GM19328 (cell line): ENCODE data around the gene RTL5.
"Not testable (repeated sequence)": the region's sequence is repeated elsewhere in the genome, so short reads cannot be mapped to it uniquely, and the experiment has no call there.

Experiments used
- ATAC-seq: cut with Tn5 transposase; IDR thresholded peaks from one replicate; pipeline ENCODE4 v1.9.1; 2021; ENCODE audit warnings: mild to moderate bottlenecking, moderate library complexity; ENCODE audit not compliant: unreplicated experiment

Gene RTL5

DNA sequence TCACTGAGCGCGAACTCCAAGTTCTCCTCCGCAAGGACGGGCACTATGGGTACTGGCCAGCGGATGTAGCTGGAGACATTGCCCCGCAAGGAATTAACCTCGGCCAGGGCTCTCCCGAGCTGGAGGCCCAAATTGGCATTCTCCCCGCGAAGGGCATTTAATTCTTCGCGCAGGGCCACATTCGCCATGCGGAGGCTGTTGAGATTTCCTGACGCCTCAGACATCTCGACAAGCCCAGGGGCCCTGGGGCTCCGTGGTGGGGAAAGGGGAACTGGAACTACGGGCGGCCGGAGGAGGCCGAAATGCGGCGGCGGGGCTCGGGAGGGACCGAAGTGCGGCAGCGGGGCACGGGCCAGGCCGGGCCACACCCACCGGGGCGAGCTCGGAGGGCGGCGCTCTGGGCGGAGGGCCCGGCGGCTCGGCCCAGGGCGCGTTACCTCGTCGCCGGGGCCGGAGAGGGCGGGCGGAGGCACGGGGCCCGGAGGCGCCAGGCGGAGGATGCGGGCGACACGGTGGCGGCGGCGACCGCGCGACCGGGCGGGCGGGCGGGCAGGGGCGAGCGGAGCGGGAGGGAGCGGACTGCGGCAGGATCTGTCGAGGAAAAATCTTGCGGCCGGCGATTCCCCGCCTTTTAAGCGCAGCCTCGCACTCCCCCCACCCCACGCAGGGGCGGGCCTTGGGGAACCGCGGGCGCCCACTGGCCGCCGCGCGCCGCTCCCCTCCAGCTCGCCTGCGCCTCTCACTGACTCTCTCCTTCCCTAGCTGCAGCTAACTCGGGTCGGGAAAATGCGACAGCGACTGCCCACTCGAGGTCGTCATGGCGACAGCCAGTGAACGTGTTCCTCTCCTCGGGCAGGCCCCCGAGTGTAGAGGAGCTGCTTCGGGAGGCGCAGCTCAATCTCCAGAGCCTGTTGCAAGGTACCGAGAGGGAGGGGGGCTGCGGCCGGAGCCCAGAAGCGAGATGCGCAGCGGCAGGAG is at the start of gene RTL5:
Gene RTL5, minus strand, starts transcription at position 599 of the 978 bp plus-strand sequence.
- ATAC-seq, result peak; percentile 55

DNA sequence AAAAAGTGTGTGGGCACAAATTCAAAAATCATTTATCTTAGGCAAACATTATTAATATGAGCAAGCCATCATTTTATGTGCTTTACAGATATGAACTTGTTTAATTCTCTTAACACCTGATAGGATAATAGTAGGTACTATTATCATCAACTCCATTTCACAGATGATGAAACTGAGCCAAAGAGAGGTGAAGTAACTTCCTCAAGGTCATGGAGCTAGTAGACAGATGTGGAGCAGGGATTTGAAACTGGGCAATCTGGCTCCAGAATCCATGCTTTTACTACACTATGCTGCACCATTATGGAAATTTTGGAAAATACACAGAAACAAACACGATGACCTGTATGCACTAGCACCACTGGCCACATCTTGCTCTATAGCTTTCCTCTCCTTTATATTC is 48.8 kb upstream of the RTL5 start:
- ATAC-seq, result no peak

DNA sequence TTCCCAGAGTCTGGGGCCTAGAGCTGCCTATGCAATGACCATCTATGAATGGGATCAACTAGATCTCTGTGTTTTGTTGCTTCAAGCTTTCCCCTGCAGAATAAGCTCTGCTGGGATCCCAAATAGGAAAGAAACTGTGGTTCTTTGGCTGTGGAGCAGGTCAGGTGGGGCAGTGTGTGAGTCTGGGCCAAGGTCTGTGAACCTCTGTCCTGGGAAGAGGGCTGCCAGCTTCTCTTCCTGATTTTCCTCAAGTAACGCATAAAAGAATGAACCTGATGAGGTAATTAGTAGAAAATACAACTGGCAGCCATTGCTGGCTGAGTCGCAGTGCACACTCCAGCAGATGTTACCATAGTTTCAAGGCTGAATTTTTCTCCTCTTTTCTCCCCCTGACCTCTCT is 45.3 kb upstream of the RTL5 start:
- no peak for ATAC-seq

DNA sequence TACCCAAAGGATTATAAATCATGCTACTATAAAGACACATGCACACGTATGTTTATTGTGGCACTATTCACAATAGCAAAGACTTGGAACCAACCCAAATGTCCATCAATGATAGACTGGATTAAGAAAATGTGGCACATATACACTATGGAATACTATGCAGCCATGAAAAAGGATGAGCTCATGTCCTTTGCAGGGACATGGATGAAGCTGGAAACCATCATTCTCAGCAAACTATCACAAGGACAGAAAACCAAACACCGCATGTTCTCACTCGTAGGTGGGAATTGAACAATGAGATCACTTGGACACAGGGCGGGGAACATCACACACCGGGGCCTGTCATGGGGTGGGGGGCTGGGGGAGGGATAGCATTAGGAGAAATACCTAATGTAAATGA is 44.6 kb upstream of the RTL5 start:
- not testable (repeated sequence) for ATAC-seq

DNA sequence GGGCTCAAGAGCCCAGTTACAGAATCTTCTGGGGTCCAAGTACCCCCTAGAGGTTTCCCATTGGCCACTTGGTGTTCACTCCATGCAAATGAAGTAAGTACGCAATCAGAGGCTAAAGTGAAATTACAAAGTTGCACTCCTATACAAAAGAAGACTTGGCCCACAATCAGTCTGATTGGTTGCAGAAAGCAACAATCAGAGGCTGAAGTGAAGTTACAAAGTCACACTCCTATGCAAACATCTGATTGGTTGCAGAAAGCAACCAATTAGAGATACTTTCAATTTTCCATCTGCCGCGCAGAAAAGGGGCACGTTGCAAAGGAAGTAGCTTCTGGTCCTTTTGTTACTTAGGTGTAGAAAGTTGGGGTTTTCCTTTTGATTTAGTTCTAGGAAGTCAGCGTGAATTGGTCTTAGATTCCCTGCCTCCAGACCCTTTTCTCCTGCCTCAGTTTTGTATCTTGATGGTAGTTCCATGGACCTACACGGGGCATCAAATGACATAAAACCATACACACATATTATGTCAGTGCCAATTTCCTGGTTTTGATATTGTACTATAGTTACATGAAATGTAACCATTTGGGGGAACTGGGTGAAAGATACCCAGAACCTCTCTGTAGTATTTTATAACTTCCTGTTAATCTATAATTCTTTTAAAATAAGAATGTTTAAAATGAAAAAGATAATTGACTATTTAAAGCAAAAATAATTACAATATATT is 37.5 kb upstream of the RTL5 start:
- no peak for ATAC-seq

DNA sequence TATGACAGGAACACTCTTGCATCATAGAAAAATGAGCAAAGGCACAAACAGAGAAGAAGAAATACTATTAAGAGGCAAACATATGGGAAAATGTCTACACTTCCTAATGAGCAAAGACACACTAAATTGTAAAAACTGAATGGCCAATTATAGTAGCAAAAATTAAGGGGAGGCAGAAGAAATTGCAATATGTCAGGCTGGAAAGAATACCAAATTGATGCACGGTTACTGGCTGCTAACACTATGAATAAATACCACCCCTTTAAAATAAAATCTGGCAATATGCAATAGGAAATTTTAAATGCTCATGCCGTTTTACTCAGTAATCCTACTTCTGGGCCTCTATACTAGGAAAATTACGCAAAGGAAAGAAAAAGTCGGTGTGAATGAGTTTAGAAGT is 33.8 kb upstream of the RTL5 start:
- no peak for ATAC-seq

DNA sequence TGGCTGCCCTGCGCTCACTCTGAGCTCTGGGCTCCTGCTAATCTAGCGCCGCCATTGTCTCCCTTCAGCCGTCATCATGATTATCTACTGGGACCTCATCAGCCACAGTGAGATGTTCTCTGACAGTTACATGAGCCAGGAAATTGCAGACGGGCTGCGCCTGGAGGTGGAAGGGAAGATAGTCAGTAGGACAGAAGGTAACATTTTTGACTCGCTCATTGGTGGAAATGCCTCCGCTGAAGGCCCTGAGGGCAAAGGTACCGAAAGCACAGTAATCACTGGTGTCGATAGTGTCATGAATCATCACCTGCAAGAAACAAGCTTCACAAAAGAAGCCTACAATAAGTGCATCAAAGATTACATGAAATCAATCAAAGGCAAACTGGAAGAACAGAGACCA is 28.1 kb upstream of the RTL5 start:
- ATAC-seq, result no peak

DNA sequence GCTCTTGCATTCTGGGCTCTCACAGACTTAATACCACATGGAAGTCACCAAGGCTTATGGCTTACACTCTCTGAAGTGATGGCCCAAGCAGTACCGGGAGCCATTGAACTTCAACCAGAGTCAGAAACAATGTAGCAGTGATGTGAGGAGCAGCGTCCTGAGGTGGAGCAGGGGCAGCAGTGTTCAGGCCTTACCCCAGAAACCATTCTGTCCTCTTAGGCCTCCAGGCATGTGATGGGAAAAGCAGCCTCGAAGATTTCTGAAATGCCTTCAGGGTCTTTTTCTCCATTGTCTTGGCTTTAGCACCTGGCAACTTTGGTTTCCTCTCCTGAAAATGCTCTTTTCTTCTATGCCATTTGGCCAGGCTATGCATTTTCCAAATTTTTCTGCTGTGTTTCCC is 27.1 kb upstream of the RTL5 start:
- ATAC-seq, result no peak

DNA sequence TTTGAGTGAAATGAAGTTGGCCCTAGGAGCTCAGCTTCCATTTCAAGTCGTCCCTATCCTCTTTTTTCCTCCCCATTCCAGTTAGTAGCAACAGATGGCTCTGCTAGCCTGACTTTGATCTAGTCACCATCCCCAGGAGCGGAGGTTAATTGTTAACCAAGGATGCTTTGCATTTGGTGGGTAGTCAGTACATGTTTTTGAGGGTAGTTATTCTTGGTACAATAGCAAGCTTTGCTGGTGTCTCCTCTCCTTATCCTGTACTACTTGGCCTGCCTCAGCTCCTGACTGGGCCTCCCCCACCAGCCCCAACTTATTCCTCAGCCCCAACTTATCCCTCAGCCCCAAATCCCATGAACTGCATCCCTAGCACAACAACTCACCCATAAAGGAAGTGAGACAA is 14.8 kb upstream of the RTL5 start:
- ATAC-seq, result no peak

DNA sequence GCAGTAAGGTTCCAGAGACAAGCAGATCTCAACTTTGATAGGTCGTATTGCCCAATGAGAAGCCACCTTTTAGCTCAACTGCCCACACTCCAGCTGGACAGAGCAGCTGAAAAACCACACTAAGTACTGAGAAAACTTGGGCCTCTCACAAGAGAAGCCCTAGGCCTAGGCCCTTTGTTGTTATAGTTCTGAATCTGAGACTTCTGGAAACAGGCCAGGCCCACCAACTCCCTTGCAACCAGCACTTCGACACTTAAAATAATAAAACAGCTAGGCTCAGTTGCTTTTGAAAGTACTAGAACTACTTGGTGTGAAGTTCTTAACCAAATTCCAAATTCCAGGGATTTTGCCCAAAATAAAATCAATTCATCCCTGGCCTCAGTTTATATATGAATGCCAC is 13.5 kb upstream of the RTL5 start:
- no peak for ATAC-seq

DNA sequence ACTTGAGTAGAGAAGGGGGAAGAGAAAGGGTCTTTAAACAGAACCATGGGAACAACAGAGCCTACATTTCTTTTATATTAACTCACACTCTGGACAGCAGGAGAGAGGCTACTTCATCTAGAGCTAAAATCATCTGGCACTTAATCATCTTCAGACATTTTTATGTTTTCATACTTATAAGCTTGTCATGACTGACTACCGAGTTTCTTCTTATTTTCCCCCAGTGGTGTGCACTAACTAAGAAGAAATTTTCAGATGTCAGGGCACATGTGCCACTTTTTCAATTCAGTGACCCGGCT is 11.8 kb upstream of the RTL5 start:
- ATAC-seq, result no peak

DNA sequence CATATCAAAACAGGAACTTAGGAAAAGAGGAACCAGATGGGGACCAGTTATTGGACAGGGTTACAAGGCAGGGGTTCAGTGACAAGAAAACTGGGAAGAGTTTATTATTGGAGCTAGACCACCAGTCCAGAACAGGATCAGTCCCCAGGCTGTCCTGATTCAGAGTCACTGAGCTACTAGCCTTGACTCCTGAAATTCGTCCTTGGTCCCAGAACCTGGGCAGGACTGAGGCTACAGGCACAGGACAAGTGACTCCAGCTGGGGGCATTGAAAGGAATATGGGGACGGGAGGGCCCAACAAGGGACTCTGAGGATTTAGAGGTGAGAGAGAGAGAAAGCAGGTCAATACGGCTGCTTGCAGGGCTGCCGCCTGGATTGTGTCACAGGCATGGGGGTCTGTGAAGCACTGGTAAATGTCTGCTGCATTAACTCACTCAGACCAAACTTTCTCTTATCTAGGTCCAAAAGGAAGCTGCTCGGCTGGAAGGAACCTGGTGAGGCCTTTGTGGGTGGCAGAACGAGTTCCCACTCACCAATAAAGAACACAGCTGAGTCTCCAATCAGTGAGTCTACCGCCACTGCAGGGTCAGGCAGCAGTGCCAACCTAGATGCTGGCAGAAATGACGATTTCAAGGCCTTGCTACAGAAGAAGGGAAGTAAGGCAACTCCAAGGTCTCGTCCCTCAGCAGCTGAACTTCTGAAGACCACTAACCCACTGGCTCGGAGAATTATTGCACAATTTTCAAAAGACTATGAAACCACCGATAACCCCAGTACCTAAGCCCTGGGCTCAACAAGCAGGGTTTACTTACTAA is 11.3 kb upstream of the RTL5 start:
- ATAC-seq, result no peak

DNA sequence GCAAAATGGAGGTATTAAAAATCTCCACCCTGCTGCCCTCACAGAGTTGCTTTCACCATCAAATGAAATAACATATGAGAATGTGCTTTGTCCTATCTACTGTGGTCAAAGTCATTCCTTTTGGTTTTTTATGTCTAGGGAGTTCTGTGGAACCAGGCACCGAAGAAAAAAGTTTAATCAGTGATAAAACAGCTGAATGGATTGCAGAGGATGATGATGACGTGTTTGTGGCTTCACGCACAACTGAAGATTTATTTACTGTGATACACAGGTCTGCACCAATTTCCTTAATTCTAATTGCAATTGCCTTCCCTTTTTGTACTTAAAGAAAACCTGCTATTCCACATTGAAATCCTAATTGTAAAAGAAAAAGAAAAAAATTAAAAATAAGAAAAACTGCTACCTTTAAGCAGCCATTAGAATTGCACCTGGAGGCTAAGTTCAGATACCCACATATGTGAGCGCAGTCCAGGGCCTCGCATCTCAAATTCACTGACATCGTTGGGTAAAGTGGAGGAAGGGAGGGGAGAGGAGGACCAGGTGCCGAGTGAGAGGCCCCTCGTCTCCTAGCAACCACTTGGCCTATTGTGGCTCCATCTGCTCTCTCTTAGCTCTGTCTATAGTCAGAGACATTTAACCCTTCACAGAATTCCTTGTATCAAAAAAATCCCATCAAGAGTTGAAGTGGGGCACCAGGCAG is 10.5 kb upstream of the RTL5 start:
- no peak for ATAC-seq

DNA sequence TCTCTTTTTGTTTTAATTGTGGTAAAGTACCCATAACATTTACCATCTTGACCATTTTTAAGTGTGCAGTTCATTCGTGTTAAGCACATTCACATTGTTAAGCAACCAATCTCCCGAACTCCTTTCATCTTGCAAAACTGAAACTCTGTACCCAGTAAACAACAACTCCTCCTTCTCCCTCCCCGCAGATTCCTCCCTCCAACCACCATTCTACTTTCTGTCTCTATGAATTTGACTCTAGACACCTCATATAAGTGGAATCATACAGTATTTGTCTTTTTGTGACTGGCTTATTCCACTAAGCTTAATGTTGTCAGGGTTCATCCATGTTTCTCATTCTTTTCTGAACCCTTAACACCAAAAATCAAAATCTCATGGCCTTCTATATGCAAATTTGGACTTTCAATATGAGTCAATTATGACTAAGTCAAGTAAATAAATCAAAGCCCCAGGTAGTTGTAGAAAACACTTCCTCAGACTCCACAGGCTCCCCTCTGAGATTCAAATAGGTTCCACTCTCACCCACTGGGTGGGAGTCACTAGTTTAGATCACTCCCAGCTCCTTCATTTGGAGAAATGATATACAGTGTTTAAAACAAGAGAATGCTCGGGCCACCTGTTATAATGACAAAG is 9.8 kb upstream of the RTL5 start:
- peak; percentile 68 for ATAC-seq

DNA sequence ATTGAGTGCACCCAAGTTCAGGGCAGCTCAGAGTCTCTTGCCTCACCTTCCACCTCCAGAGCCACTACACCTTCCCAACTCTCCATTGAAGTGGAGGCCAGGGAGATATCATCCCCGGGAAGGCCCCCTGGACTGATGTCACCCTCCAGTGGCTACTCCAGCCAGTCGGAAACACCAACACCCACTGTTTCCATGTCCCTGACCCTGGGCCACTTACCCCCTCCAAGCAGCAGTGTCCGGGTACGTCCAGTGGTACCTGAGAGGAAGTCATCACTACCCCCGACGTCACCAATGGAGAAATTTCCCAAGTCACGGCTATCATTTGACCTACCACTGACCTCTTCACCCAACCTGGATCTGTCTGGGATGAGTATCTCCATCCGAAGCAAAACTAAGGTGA is 7.8 kb upstream of the RTL5 start:
- ATAC-seq, result no peak

DNA sequence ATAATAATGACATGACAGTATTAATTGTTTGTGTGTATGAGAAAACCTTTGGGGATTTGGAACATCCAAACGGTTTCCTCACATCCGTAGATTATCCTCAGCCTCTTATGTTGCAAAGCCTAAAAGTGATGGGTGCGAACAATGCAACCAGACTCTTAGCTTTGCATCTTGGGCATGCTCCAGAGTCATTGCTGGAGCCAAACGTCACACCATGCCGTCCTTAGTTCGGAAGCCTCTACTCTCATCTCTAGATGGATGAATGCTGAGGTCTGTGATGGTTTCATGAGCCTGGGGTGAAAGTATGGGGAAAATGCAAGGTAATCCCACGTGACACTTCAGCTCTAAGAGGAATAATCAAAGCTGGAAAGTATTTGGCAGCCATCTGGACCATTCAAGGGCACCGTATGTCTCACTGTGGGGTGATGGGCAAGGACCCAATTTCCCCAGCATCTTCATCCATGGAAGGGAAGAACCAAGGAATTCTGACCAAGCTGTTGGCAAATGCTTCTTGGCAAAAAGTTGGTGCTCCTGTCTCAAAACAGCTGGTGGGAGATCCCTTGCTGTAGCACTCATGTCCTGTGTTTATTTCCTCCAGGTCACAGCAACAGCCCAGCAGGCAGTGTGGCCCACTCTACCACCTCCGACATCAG is 6.3 kb upstream of the RTL5 start:
- no peak for ATAC-seq

DNA sequence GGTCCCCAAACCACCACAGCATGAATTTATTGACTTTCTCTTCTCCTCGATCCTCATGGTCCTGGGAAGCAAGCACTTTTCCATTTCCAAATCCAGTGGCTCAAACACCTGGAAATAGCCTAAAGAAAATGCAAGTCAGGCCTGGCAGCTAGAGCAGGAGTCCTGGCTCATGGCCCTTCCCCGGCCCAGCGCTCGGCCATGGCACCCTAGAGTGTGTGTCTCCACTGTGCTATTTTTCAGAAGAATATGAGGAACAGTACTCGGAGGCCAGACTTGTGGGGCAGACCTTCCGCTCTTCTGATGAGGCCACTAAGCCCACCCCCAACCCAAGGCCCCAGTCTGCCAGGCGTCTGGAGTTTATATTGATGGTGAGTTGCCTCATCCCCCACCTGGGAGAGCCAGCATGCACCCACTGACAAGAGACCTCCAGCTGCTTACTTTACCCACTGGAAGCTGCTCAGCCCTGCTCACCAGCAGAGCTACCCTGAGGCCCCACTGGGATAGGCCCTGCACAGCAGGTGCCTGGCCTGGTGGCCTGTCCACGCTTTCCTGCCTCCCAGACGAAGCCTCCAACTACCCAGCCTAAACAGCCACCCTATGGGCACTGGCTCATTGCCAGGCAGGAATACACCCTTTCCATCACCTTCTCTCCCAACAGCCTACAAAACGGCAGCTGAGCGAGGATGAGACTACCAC is 2.3 kb upstream of the RTL5 start:
- ATAC-seq, result no peak

DNA sequence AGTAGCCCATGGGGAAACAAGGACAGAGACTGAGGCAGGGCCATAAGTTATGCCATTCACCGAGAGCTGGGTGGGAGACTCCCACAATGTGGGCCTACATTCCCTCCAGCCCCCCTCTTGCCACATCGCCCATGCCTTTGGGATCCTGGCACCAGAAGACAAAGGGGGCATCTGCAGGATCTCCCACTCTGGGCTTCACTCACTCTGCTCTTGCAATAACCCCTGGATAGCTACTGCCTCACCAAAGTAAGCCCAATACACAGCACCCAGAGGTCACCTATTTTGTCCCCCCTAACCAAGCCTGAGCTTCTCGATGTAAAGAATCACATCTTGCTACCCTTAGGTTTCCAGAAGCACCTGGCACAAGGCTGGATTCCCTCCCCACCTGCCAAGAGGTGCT is 741 bp upstream of the RTL5 start:
- ATAC-seq, result no peak

DNA sequence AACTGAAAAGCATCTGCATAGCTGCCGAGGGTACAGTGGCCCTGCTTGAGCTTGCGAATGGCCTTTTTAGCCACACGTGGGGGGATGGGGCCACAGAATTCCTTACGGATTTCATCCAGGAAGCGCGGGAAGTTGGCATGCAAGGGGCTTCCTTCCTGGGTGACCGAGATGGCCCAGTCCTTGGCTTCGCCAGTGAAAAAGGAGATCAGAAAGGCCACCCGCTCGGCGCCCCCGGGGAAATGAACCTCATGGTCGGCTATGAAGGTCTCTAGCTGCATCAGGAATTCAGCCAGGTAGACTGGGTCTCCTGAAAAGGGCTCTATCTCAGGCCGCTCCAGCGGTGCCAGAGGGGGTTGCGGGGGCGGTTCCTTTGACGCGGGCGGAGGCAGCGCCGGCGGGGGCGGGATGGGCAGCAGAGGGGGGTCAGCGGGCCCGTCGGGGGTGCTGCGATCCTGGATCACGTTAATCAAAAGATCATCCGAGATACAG is 909 bp downstream of the RTL5 start:
- ATAC-seq, result no peak
